GM12892 (cell line): ENCODE data around the gene USP13.
A peak's percentile ranks its signal among the peaks of the same experiment; 100 is the strongest.

Source experiments
- DNase-seq: peaks from one replicate; pipeline ENCODE4 v3.0.0; 2011; ENCODE audit not compliant: insufficient read length
- FAIRE-seq: peaks from 2 replicates; lab custom pipeline; 2011; peaks lifted over from hg19 to GRCh38; lab: Jason Lieb, UNC
- POLR2A ChIP-seq: IDR thresholded peaks from 2 replicates; pipeline ENCODE4 v1.6.1; 2011; ENCODE audit warnings: low read depth, low read length, control low read depth
- POLR2AphosphoS5 ChIP-seq: IDR thresholded peaks from 2 replicates; pipeline ENCODE4 v1.6.1; 2011; ENCODE audit warnings: low read depth, low read length, control low read depth
- TAF1 ChIP-seq: IDR thresholded peaks from 2 replicates; pipeline ENCODE4 v1.6.1; 2011; ENCODE audit warnings: low read depth, mild to moderate bottlenecking, control low read depth, low read length, borderline replicate concordance

Gene USP13

DNA sequence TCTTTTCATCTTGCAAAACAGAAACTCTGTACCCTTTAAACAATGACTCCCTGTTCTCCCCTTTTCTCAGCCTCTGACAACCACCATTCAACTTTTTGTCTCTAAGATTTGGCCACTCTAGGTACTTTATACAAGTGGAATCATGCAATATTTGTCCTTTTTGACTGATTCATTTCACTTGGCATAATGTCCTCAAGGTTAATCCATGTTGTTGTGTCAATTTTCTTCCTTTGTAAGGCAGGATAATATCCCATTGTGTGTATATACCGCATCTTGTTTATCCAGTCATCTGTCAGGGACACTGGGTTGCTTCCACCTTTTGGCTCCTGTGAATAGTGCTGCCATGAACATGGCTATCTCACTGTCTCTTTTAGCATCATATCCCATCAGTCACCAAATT is 10.3 kb downstream of the USP13 start:
- DNase-seq = no peak
- no peak for FAIRE-seq
- TF ChIP-seq TAF1 (no peak), POLR2AphosphoS5 (no peak), POLR2A (no peak)

DNA sequence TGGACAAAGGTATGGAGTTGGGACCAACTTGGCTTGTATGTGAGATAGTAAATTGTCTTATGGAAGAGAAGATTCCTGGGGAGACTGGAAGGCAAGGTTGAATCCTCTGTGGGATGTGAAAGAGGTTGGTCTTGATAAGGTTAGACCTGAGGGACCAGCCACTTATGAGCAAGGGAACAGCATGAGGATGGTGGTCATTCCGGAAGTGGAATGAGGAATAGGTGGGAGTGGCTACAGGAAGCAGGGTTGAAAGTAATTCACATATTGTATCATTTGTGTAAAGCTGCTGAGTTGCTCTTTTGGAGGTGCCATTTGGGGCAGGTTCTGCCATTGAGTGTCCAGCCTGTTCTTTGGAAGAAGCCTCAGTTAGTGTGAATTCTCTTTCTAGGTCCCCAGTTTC is 13.2 kb downstream of the USP13 start:
- DNase-seq (no peak), FAIRE-seq (no peak)
- no peak for TF ChIP-seq POLR2A

- no peak for TF ChIP-seq POLR2A
- no peak for TF ChIP-seq POLR2AphosphoS5
- no peak for TF ChIP-seq TAF1
- FAIRE-seq = no peak
- DNase-seq = no peak
Measured at GRCh38 chr3:179666436-179667035, 13.7 kb downstream of the USP13 start.

DNA sequence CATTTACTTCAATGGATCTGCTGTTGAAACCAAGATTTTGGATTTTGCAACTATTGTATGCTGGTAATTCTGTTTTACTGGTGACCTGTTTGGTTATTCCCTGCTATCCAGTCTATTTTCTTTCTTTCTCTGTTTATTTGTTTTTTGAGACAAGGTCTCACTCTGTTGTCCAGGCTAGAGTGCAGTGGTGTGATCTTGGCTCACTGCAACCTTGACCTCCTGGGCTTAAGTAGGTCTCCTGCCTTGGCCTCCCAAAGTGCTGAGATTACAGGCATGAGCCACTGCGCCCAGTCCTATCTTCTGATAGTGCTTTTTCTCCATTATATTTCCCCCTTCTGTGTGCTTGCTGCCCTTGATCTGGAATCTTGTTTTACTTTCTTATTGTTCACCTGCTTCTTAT is 15.6 kb downstream of the USP13 start:
- TF ChIP-seq TAF1 = no peak
- no peak for TF ChIP-seq POLR2A
- TF ChIP-seq POLR2AphosphoS5 = no peak
- FAIRE-seq (no peak), DNase-seq (no peak)

GRCh38 chr3:179670311-179670710 is 17.5 kb downstream of the USP13 start:
- DNase-seq = no peak
- no peak for FAIRE-seq
- TF ChIP-seq POLR2AphosphoS5 = no peak

DNA sequence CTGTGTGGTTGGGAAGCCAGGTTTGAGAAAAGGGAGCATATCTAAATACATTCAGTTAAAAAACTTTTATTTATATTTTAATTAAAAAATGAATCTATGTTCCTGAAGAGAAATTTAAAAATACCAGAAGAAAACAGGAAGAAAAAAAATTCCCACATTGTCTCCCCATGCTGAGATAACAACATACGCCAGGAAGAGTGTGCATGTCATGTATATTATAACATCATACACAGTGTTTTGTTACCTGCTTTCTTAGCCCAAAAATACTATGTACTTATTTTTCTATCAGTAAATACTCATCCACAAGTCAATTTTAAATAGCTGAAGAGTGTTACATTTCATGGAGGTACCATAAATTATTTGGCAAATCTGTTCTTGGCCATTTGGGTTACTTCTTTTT is 18.5 kb downstream of the USP13 start:
- DNase-seq (no peak), FAIRE-seq (no peak)
- TF ChIP-seq POLR2A = no peak
- TF ChIP-seq POLR2AphosphoS5 = no peak
- no peak for TF ChIP-seq TAF1

GRCh38 chr3:179671747-179672242 is 19.0 kb downstream of the USP13 start:
- no peak for TF ChIP-seq POLR2AphosphoS5
- TF ChIP-seq POLR2A = no peak
- TF ChIP-seq TAF1 = no peak
- FAIRE-seq (no peak), DNase-seq (no peak)

GRCh38 chr3:179672918-179673317 is 20.1 kb downstream of the USP13 start:
- DNase-seq (no peak), FAIRE-seq (no peak)
- TF ChIP-seq POLR2A (no peak), POLR2AphosphoS5 (no peak), TAF1 (no peak)

- FAIRE-seq = no peak
- DNase-seq = no peak
- TF ChIP-seq POLR2A (no peak), POLR2AphosphoS5 (no peak), TAF1 (no peak)
Measured at GRCh38 chr3:179673523-179673922, 20.7 kb downstream of the USP13 start.

GRCh38 chr3:179676081-179676480 is 23.2 kb downstream of the USP13 start:
- DNase-seq (no peak), FAIRE-seq (no peak)
- no peak for TF ChIP-seq POLR2A
- TF ChIP-seq TAF1 = no peak
- no peak for TF ChIP-seq POLR2AphosphoS5

DNA sequence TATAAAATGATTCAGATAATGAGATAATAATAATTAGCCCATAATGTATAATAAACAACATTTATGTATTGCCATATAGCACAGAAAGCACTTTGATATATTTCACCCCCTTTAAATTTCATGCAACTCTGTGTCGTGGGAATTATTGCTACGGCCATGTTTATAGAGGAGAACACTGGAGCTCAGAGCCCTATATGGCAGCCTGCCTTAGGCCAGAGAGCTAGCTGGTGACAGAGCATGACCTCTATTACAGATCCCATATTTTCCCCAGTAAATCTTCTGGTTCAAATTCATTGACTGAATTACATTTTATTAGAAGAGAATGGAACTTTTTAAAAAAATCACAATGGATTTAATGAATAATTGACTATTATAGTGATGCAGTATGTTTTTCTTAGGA is 25.0 kb downstream of the USP13 start:
- DNase-seq (no peak), FAIRE-seq (no peak)
- TF ChIP-seq TAF1 = no peak
- no peak for TF ChIP-seq POLR2AphosphoS5
- no peak for TF ChIP-seq POLR2A

DNA sequence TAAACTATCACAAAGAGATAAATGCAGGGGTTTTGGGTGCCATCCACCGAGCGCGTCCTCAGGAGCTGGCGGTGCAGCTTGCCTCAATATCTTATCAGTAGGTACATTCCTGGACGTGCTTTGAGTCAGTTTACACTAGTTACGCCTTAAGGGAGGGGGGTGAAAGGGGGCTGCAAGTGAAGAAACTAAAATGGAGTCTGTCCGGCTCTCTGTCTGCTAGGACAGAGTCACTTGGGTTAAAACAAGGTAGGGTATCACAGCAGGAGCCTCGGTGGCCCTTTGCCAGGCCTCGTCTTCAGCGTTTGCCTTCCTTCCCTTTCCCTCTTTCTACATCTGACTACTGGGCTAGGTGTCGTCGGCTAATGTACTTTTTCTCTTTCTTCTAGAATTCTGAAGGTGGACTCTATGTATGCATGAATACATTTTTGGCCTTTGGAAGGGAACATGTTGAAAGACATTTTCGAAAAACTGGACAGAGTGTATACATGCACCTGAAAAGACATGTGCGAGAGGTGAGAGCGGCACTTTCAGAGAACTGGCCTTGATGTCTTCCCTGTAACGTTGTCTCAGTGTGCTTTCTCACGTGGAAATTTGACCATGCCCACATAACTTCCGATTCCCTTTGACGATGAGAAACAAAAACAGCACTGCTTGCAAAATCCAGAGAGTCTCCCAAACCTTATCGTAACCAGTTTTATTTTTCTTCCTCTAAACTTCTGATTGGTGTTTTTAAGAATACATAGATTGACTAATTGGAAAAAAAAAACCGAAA is 28.8 kb downstream of the USP13 start:
- FAIRE-seq (peak; percentile 51), DNase-seq (no peak)
- TF ChIP-seq TAF1 (no peak), POLR2AphosphoS5 (no peak), POLR2A (no peak)
